GM23338 (cell line): Measurements from ENCODE around the gene PIN1. TPM values are rescaled to one million over a fixed set of nuclear protein-coding genes. Genes with fewer than 3 reads are reported as not detected.

ENCODE experiments used
- polyA plus RNA-seq: library from polyadenylated mRNA; unstranded; fragments of >200 nt; fragmentation: Nextera tagmentation; extraction: Ambion mirVana; gene quantifications from 2 replicates; pipeline ENCODE4 v1.2.1, GENCODE V29; 2016
- small RNA-seq: library from RNA; depleted of rRNA; stranded (forward); fragments of <200 nt; gene quantifications from one replicate; pipeline ENCODE3, GENCODE V24; 2014; ENCODE audit warnings: low replicate concordance
- total RNA-seq: library from RNA; depleted of rRNA; stranded (reverse); fragments of >200 nt; shearing (Covaris generic); gene quantifications from 2 replicates; pipeline ENCODE4 v1.2.3, GENCODE V29; 2014; rRNA removed

The PIN1 gene
- total and polyA plus RNA-seq, 2 experiments from 2014 or later, result 127 TPM

Small RNA genes lying within 50 kb of the gene (small RNA-seq; reads per million reads assigned to genes)
- gene RF00156, result not detected

Other genes with a start within 250 kb of the PIN1 start
- gene ZNF561, start 214.1 kb upstream of the PIN1 start, total RNA-seq, result 69.9 and 71.1 TPM in 2 replicates
- gene ZNF561, start 214.1 kb upstream of the PIN1 start, polyA plus RNA-seq, result 20.5 and 22.7 TPM in 2 replicates
- gene ZNF562, start 160.2 kb upstream of the PIN1 start, total RNA-seq, result 48.3 and 68.8 TPM in 2 replicates
- 11.2 and 15.6 TPM in 2 replicates for gene ZNF562, start 160.2 kb upstream of the PIN1 start, polyA plus RNA-seq
- gene ZNF846, start 66.6 kb upstream of the PIN1 start, total RNA-seq, result 4.2 and 14.8 TPM in 2 replicates
- gene ZNF846, start 66.6 kb upstream of the PIN1 start, polyA plus RNA-seq, result 6.0 and 7.6 TPM in 2 replicates
- 25.4 and 32.8 TPM in 2 replicates for gene FBXL12, start 16.2 kb upstream of the PIN1 start, total RNA-seq
- gene FBXL12, start 16.2 kb upstream of the PIN1 start, polyA plus RNA-seq, result 23.5 and 24.1 TPM in 2 replicates
- 304 and 484 TPM in 2 replicates for gene UBL5, start 7.4 kb upstream of the PIN1 start, total RNA-seq
- 1,371 and 1,518 TPM in 2 replicates for gene UBL5, start 7.4 kb upstream of the PIN1 start, polyA plus RNA-seq
- gene OLFM2, start 101.2 kb downstream of the PIN1 start, total RNA-seq, result 117 and 125 TPM in 2 replicates
- gene OLFM2, start 101.2 kb downstream of the PIN1 start, polyA plus RNA-seq, result 58.1 and 62.1 TPM in 2 replicates
- 1.0 and 1.3 TPM in 2 replicates for gene COL5A3, start 175.2 kb downstream of the PIN1 start, total RNA-seq
- 0.89 and 1.2 TPM in 2 replicates for gene COL5A3, start 175.2 kb downstream of the PIN1 start, polyA plus RNA-seq
- not detected in 2 replicates for gene RDH8, start 178.2 kb downstream of the PIN1 start, total RNA-seq
- gene RDH8, start 178.2 kb downstream of the PIN1 start, polyA plus RNA-seq, result not detected in 2 replicates